GM18502 (cell line): Measurements from ENCODE around the gene NKPD1.

Experiments used
- ATAC-seq: cut with Tn5 transposase; IDR thresholded peaks from one replicate; pipeline ENCODE4 v1.9.1; 2021; ENCODE audit warnings: mild to moderate bottlenecking; ENCODE audit not compliant: unreplicated experiment, poor library complexity

The NKPD1 gene

GRCh38 chr19:45156011-45156630 is 4.7 kb downstream of the NKPD1 start:
- no peak for ATAC-seq

GRCh38 chr19:45154064-45154827 is 6.5 kb downstream of the NKPD1 start:
- no peak for ATAC-seq

GRCh38 chr19:45153339-45154063 is 7.3 kb downstream of the NKPD1 start:
- no peak for ATAC-seq

GRCh38 chr19:45152504-45153338 is 8.1 kb downstream of the NKPD1 start:
- no peak for ATAC-seq

GRCh38 chr19:45151821-45152503 is 8.8 kb downstream of the NKPD1 start:
- no peak for ATAC-seq

GRCh38 chr19:45151320-45151719 is 9.5 kb downstream of the NKPD1 start:
- no peak for ATAC-seq

- ATAC-seq, result no peak
These were observed 10.0 kb downstream of the NKPD1 start for GRCh38 chr19:45150751-45151281.

GRCh38 chr19:45150180-45150579 is 10.6 kb downstream of the NKPD1 start:
- ATAC-seq, result no peak

- ATAC-seq, result no peak
These were observed 11.7 kb downstream of the NKPD1 start for GRCh38 chr19:45149129-45149528.

- no peak for ATAC-seq
These were observed 12.7 kb downstream of the NKPD1 start for GRCh38 chr19:45147835-45148676.

- no peak for ATAC-seq
These were observed 14.0 kb downstream of the NKPD1 start for GRCh38 chr19:45146741-45147205.

GRCh38 chr19:45146251-45146650 is 14.5 kb downstream of the NKPD1 start:
- no peak for ATAC-seq

- ATAC-seq, result no peak
These were observed 15.3 kb downstream of the NKPD1 start for GRCh38 chr19:45145270-45146189.

- ATAC-seq, result no peak
These were observed 16.1 kb downstream of the NKPD1 start for GRCh38 chr19:45144431-45145269.

GRCh38 chr19:45142726-45143110 is 18.1 kb downstream of the NKPD1 start:
- ATAC-seq, result no peak

- ATAC-seq, result no peak
These were observed 18.6 kb downstream of the NKPD1 start for GRCh38 chr19:45142016-45142725.
